IPS-NIHi11 (cell line): ENCODE measurements around the gene GLG1.

Experiments used
- DNase-seq: peaks from one replicate; pipeline ENCODE4 v3.0.0; 2012; ENCODE audit warnings: mixed read lengths, low spot score

GLG1 gene

DNA sequence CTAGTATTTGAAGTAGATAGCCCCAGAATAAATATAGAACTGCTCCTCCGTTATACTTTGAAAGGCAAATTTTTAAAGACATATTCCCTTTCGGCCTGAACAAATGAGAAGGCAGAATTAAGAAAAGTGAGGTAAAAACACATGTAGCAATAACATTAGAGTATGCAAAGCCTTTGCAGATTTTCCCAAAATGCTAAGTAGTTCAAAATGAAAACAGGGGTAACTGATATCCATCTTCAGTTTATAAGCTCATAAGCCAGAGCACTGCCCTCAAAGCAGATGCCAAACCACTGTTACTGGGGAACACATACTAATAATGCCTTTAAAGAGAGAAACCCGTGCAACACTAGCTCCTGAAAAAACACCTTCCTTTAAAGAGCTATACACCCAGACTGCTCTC lies 134.4 kb downstream of the GLG1 start:
- DNase-seq = no peak

DNA sequence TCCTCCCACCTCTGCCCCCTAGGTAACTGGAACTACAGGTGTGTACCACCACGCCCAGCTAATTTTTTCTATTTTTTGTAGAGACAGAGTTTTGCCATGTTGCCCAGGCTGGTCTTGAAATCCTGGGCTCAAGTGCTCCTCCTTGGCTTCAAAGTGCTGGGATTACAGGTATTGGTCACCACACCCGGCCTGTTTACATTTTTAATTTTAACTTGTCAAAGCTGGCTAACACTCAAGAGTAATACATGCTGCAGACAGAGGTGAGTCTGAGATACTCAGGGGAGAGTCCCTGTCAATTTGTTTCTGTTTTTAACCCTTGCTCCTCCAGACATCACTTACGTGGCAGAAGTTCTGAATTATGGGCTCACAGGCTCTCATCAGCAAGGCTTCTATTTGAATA lies 134.9 kb downstream of the GLG1 start:
- no peak for DNase-seq

DNA sequence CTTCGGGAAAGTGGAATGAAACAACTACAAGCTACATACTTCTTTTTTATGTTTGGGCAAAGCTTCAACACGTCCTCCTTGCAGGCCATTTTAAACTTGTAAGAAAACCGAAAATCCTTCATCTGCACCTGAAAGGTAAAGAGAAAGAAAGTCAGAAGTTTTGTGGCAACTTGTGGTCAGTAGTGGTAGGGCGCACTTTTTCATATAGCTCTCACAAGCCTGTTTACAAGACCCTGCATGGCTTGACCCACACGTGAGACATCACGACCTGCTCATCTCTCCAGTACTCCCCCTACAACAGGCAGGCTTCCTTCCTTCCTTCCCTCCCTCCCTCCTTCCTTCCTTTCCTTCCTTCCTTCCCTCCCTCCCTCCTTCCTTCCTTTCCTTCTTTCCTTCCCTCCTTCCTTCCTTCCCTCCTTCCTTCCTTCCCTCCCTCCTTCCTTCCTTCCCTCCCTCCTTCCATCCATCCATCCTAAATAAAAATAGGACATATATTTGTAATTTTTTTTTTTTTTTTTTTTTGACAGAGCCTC lies 136.9 kb downstream of the GLG1 start:
- DNase-seq = no peak

- no peak for DNase-seq
These were observed 137.9 kb downstream of the GLG1 start for GRCh38 chr16:74468807-74469525.

- no peak for DNase-seq
These were observed 140.0 kb downstream of the GLG1 start for GRCh38 chr16:74466872-74467271.

DNA sequence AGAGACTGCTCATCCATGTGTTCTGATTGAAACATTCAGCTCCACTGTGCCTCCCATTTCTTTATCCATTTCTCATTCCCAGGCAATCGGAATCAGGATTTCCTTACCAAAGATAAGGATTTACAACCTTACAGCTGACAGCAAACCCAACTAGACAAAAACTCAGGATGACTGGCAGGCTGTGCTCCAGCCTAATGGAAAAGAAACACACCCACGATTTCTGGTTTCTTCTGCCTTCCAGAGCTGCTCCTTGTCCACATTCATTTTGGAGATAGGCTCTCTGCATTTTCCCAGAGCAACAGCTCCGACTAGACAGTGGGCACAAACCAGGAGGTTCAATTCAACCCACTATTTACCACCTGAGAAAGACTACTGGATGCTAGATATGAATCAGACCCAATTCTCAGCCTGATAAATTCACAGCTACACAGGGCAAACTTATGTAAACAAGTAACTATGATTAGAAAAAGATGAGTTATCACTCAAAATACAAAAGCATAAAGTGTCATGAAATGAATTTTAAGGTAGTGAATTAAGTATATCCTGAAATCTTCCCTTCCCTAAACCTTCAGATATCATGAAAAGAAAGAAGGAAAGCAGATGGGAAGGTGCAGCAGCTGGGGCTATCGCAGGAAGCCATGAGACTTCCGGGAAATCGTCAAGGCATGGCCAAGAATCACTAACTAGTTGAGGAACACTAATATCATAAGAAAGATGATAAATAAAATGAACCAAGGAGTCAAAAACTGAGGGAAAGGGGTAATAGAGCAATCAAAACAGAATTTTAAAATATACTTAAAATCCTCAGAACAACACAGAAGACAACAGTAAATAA lies 140.8 kb downstream of the GLG1 start:
- no peak for DNase-seq

DNA sequence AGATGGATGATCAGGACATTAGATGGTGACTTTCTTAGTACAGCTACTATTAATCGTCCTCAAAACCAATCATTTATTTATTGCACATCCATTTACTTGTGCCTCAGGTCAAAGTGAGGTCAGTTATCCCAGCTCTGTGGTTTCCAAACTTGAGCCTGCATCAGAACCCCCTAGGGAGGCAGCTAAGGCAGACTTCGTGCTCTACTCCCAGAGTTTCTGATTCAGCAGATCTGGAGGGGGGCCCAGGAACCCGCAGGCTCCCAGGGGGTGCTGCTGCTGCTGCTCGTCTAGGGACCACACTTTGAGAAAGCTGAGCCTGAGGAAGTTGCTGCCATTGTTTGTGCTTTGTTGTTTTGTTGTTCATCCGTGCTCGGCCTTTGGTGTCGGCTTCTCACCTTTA lies 141.6 kb downstream of the GLG1 start:
- no peak for DNase-seq

GRCh38 chr16:74463888-74464287 lies 143.0 kb downstream of the GLG1 start:
- DNase-seq = no peak

- DNase-seq = no peak
These were observed 144.6 kb downstream of the GLG1 start for GRCh38 chr16:74462361-74462760.

DNA sequence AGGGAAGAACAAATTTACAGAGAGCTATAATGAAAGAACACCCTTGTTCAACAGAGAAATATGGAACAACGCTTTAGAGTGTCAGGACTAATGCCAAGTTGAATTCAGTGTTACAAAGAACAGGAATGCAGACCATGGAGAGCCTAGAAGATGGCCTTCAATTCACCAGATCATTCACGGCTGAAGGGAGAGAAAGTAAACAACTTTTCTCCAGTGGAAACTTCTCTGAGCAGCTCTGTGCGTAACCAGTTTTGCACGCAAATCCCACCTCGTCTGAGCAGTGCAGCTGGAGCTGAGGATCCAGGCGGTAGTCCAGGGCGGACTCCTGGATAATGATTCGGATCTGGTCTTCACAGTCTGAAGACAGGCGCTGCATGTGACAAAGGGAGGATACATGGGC lies 145.1 kb downstream of the GLG1 start:
- DNase-seq = no peak

DNA sequence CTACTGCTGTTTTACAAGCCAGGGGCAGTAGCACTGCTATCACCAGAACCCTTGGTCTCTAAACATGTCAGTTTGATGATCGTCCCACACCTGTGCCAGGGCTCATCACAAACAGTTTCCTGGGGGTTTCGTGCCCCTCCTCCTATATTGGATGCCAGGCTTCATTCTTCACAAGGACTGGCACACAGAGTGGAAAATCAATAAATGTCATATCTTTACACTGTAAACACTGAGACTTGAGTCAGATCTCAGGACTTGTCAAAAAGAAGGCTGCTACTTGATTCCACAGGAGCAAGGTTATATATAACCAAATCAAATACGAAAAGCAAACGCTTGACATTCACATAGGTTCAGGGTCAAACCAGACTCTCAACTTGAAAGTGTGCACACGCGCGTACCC lies 146.4 kb downstream of the GLG1 start:
- DNase-seq = no peak

DNA sequence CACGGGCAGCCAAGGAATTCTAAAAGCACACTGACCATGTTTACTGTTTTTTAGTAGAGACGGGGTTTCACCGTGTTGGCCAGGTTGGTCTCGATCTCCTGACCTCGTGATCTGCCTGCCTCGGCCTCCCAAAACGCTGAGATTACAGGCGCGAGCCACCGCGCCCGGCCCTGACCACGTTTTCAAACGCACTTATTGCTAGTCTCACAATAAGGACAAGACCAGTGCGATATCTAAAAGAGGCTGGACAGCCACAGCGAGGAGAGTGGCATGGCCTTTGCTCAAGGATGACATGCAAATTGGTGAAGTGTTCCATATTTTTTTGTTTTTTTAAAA lies 150.7 kb downstream of the GLG1 start:
- DNase-seq = no peak

GRCh38 chr16:74455619-74456289 lies 151.2 kb downstream of the GLG1 start:
- DNase-seq = no peak

DNA sequence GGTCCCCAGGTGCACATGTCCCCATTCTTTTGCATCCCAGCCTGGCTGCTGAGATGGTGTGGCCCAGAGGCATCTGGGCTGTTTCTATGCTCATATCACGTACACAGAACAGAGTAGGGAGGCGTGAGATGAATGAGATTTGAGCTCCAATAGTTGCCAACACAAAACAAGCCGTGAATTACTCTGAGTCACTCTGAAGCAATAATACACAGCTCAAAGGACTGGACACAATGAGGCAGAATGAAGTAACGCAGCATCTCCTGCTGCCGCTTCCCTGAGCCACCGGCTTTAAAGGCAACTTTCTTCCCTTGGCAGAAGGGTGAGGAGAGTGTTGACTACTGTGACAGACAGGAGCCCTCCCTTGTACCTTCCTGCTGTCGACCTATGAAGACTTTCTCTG lies 151.7 kb downstream of the GLG1 start:
- DNase-seq = no peak

DNA sequence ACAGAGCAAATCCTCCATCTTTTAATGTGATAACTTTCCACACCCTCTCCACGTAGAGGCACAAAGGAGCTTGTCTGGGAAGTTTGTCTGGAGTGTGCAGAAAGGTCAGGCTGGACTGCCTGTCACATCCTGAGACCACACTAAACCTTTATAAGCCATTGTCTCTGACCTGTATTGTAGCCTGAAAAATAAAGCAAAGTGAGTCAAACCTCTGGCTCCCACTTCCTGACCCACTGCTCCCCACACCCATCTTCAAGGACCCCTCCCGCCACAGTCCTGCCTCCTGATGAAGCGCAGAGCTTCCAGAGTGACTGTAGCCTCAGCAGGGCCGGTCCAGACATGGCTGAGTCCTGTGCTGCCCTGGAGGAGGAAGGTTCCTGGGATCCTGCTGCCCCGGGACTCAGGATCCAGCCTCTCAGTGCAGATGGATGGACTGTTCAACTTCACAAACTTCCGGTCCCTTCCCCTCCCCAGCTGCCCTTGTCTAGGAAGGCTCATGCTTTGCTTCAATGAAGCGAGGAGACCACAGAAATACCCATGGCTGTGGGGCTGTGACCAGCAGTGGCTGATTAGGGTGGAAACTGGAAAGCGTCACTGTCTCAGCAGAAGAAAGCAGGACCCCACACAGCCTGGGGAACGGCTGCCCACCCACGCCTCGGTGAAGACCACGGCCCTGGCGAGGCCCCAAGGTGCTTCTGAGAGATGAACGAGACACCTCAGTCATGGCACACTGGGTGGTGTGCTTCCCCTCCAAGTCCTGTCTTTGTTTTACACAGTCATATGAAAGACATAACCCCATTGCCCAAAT lies 154.8 kb downstream of the GLG1 start:
- DNase-seq = no peak

GRCh38 chr16:74450967-74451760 lies 155.8 kb downstream of the GLG1 start:
- DNase-seq = no peak

- DNase-seq = no peak
These were observed 156.7 kb downstream of the GLG1 start for GRCh38 chr16:74450236-74450635.

DNA sequence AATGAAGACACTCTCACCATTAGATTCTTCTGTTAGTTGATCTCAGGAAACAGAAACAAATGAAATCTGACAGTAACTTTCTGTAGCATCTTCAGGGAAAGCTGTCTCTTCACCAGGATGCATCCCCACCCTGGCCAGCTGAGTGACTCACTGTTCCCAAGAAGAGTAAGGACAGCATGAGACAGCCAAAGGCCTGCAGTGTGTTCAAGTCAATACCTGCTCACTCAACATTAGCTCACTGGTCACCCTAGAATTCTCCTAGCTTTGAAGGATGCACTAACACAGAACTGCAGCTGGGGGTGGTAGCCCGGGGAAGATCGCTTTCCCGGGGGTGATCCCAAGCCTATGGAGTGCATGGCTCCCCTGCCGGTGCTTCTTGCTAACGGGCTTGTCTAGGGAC lies 157.4 kb downstream of the GLG1 start:
- no peak for DNase-seq

- no peak for DNase-seq
These were observed 157.9 kb downstream of the GLG1 start for GRCh38 chr16:74448990-74449389.

DNA sequence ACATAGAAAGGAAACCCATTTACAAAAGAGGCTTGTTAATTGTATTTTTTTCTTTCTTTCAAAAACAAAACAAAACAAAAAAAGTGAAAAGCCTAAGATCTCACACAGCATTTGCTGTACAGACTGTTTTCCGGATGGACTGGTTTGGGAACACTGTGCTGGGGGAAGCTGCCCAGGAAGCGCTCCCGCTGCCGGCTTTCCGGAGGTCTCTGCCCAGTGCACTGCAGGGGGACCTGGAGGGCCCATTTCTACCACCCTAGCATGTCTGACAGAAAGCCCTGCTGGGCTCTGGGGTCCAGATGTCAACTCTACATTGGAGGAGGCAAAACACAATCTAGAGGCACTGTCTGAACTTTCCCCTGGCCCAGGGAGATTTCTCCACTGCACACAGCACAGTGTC lies 159.3 kb downstream of the GLG1 start:
- DNase-seq = no peak

DNA sequence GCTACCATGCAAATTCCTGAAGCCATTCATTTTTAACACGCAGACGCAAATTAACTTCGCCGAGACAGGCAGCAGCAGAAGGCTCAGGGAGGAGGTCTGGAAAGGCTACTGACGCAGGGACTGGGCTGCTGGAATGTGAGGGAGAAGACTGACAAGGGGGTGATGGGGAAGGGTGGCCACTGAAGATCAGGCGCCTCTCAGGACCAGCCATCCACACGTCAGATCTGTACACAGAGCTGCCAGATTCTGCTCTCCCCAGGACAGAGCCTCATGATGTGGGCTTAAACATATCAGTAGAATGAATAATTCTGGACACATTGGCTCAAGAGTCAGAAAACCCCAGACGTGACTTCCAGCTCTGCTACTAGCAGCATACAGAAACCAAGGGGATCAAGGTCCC lies 160.0 kb downstream of the GLG1 start:
- no peak for DNase-seq
